PC-3 (cell line): ENCODE measurements around the gene TRPM5.

Experiments
- CTCF ChIP-seq: fragments of 300-600 bp; sonication (generic); conservative IDR thresholded peaks from 2 replicates; pipeline ENCODE4 v1.5.1; 2017; ENCODE audit warnings: antibody characterized with exemption, low read depth, mild to moderate bottlenecking, low read length
- EZH2 ChIP-seq: fragments of 300-600 bp; sonication (generic); IDR thresholded peaks from one replicate; pipeline ENCODE4 v1.6.1; 2017; ENCODE audit warnings: antibody characterized with exemption, mild to moderate bottlenecking, low read length; ENCODE audit not compliant: unreplicated experiment
- EZH2phosphoT487 ChIP-seq: fragments of 300-600 bp; sonication (generic); IDR thresholded peaks from 2 replicates; pipeline ENCODE4 v1.6.1; 2018; ENCODE audit warnings: mild to moderate bottlenecking, antibody characterized with exemption, low read length, borderline replicate concordance

GRCh38 chr11:2413742-2414579 lies 30.4 kb downstream of the TRPM5 start:
- TF ChIP-seq CTCF (no peak), EZH2phosphoT487 (no peak), EZH2 (no peak)
